HG02759 (cell line): Measurements from ENCODE around the gene CLCF1.

ENCODE experiments used
- ATAC-seq: cut with Tn5 transposase; IDR thresholded peaks from one replicate; pipeline ENCODE4 v1.9.1; 2021; ENCODE audit warnings: mild to moderate bottlenecking, moderate library complexity; ENCODE audit not compliant: unreplicated experiment

The CLCF1 gene

DNA sequence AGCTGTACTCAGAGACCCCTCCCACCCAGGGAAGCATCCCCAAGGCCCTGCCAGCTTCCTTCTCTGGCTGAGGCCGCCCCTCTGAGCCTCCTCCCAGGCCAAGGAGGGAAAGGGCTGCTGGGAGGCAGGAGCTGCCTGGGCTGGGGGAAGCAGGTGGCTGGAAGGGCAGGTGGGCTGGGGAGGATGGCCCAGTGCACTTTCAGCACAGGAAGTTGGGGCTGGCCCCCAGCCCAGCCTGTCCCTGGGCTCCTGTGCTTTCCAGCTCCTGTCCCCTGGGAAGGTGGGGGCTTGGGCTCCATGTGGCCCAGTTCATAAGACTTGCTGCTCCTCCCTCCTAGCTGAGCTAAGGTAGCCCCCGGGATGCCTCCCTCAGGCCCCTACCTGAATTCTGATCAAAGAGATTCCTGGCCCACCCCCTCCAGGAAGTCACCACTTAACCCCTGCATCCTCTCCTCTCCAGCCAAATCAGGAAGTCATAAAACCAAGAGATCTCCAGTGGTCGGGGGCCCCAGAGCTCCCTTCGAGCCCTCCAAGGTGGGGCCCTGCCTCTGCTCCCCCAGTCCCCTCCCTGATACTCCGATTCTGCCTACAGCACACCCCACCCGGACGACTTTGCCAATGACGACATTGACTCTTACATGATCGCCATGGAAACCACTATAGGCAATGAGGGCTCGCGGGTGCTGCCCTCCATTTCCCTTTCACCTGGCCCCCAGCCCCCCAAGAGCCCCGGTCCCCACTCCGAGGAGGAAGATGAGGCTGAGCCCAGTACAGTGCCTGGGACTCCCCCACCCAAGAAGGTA lies 23.4 kb upstream of the CLCF1 start:
- ATAC-seq, result no peak

DNA sequence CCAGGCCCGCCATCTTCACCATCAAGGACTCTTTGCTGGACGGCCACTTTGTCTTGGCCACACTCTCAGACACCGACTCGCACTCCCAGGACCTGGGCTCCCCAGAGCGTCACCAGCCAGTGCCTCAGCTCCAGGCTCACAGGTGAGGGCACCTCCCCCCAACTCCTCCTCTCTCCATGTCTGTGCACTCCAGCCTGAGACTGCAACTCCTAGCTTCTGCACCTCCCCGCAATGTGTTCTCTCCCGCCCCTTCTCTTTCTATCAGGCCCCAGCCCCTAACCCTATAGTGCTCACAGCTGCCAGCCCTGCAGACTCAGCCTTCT lies 22.8 kb upstream of the CLCF1 start:
- no peak for ATAC-seq

DNA sequence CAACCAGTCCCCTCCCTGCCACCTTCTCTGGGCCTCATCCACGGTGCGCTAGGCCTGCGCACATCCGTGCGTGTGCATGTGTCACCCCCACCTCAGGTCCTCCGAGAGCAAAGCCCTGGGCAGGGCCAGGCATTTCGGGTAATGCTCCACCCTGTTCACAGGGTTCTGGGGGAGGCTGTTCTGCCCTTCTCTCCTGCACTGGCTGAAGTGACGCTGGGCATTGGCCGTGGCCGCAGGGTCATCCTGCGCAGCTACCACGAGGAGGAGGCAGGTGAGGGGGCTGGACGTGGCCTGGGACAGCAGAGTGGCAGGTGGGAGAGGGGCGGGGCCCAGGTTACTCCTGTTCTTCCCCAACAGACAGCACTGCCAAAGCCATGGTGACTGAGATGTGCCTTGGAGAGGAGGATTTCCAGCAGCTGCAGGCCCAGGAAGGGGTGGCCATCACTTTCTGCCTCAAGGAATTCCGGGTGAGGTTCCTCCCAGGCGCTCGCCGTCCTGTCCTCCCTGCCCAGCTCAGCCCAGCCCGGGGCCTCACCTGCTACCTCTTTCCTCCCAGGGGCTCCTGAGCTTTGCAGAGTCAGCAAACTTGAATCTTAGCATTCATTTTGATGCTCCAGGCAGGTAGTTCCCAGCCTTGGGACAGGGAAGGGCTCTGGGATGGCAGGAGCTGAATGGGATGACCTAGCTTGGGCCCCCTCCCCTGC lies 22.3 kb upstream of the CLCF1 start:
- ATAC-seq, result no peak

DNA sequence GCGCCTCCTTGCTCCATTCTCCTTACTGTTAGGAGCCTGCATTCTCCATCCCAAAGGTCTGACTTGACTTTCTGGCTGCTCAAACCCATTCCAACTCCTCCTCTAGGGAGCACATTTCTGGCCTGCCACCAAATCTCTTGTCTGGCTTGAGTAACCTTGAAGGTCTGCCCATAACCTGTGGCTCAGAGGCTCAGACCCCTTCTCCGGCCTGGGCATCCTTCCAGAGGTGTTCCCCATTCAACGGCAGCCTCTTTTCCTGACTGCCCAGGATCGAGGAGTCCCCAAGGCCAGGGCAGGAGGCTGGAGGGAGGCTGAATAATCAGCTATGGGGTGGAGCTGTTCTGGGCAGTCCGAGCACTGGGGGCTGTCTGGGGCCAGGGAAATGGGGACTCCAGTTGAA lies 20.6 kb upstream of the CLCF1 start:
- ATAC-seq, result no peak

DNA sequence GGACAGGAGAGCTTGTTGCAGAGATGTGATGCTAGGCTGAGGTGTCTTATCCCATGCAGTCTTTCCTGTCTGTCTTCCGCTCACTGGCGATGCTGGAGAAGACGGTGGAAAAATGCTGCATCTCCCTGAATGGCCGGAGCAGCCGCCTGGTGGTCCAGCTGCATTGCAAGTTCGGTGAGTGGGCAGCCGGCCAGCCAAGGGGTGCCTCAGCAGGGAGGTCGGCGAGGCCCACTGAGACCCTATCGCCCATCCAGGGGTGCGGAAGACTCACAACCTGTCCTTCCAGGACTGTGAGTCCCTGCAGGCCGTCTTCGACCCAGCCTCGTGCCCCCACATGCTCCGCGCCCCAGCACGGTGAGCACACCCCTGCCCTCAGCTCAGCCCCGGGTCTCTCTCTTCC lies 20.0 kb upstream of the CLCF1 start:
- no peak for ATAC-seq

GRCh38 chr11:67392183-67392715 lies 18.9 kb upstream of the CLCF1 start:
- ATAC-seq, result peak; percentile 33

DNA sequence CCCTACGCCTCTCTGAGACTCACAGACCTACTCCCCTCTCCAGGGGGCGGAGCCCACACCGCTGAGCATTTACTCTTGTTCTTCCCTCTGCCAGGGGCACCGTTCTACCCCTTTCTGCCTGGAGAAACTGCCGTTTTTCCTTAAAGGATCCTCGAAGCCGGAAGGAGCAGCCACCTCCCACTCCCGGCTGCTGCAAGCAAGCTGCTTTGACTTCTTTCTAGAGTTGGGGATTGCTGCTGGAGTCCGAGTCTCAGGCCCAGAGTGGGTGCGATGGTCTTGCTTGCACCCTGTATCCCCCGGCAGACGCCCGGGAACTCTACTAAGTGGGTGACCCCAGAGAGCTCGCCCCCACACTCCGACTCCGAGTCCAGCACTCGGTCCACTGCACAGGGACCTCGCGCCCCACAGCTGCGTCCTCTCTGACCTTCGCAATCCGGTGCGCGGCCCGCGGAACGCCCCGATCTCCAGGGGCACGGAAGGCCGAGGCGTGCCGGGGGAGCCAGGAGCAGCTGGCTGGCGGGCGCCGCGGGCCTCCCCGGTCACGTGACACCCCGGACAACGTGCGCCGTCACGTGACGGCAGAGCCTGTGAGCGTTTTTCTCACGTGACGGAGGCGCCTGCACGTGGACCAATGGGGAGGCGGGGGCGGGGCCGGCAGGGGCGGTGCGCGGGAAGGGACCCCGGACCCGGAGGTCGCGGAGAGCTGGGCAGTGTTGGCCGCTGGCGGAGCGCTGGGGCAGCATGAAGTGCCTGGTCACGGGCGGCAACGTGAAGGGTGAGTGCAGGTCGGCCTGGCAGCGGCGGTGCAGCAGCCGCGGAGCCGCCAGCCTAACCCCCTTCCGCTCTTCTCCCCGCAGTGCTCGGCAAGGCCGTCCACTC lies 18.1 kb upstream of the CLCF1 start, which contains the start of gene RAD9A:
RAD9A (plus strand) TSS at position 683 of the 879 bp plus-strand sequence; CDS start at position 742, 59 bp downstream.
- peak; percentile 82 for ATAC-seq

GRCh38 chr11:67390947-67391303 lies 17.5 kb upstream of the CLCF1 start:
- no peak for ATAC-seq

- no peak for ATAC-seq
Measured at GRCh38 chr11:67389477-67389876, 16.1 kb upstream of the CLCF1 start.

DNA sequence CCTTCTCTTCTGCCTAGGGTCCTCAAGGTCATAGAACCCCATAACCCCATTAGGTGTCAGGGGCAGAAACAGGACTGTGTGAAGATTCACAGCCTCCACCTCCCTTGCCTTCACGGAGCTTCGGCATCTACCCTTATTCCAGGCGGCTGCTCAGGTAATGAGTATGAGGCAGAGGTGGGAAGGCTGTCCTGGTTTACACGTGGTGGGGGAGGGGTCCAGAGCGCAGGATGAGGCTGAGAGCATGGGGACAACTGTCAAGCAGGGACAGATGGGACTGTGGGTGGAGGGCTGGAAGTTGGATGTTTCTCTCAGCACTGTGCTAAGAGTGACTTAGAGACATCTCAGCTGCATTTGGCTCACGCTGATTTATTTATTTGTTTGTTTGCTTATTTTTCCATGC lies 14.1 kb upstream of the CLCF1 start:
- ATAC-seq, result no peak

DNA sequence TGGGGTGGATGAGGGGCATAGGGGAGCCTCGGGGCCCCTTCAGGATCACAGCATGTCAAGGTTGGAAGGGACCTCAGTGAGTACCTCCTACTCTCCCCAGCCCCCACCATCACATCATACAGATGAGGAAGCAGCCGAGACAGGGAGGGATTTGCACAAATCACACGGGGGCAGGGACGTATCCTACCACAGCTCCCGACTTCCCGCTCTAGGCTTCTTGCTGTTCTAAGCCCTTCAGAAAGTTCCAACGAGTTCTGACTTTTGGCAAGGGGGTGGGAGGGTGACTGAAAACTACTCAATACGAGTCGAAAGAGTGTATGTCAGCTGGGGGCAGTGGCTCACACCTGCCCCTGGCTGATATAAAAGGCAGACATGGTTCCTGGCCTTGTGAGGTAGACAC lies 13.7 kb upstream of the CLCF1 start:
- no peak for ATAC-seq

DNA sequence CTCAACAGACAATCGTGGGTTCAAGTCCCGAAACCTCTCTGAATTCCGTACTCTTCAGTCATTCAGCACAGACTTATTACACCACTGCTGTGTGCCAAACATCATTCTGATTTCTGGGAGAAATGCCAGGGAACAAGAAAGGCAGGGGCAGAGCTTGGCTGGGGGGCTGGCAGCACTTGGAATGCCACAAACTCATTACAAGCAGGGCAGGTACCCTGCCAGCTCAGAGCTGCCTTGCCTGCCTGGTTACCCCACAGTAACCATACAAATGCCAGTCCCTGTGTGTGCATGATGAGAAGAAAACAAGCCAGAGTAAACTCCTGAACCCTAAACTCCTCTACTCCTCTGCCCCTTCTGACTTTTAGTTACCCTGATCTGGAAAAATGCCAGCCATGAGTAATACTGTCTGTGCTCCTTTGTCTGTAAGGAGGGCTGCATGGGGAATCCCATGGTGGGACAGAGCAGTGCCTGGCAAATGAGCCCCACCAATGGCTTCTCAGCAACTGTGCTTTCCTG lies 11.5 kb upstream of the CLCF1 start:
- ATAC-seq, result no peak

- ATAC-seq, result peak; percentile 58
Measured at GRCh38 chr11:67382276-67383136, 9.1 kb upstream of the CLCF1 start.

DNA sequence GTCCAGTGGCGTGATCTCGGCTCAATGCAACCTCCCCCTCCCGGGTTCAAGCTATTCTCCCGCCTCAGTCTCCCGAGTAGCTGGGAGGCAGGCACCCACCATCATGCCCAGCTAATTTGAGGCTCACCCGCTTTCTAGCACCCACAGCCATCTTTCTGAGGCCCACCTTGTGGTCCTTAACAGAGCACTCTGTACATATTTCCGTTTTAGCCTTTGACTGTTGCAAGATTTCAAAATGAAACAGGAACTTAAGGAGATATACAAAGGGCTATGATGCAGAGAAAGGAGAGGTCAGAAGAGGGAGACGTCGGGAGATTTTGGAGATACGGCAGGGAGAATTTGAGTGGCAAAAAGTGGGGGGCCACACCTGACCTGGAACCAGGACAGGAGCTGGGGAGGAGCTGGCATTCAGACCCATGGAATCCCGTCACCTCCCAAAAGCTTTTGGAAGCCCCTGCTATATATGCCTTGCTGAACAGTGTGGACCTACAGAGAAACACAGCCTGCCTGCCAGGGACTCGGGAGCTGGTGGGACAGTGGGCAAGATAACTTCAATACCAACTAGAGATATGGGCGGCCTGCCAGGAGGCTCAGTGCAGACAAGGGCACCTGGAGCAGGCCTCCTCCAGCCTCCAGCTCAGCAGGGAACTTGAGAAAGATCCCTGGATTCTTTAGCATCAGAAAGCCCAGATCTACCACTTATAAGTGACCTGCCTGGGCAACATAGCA lies 8.0 kb upstream of the CLCF1 start:
- no peak for ATAC-seq

GRCh38 chr11:67379061-67380058 lies 6.0 kb upstream of the CLCF1 start:
- no peak for ATAC-seq

GRCh38 chr11:67378544-67378943 lies 5.1 kb upstream of the CLCF1 start:
- no peak for ATAC-seq

DNA sequence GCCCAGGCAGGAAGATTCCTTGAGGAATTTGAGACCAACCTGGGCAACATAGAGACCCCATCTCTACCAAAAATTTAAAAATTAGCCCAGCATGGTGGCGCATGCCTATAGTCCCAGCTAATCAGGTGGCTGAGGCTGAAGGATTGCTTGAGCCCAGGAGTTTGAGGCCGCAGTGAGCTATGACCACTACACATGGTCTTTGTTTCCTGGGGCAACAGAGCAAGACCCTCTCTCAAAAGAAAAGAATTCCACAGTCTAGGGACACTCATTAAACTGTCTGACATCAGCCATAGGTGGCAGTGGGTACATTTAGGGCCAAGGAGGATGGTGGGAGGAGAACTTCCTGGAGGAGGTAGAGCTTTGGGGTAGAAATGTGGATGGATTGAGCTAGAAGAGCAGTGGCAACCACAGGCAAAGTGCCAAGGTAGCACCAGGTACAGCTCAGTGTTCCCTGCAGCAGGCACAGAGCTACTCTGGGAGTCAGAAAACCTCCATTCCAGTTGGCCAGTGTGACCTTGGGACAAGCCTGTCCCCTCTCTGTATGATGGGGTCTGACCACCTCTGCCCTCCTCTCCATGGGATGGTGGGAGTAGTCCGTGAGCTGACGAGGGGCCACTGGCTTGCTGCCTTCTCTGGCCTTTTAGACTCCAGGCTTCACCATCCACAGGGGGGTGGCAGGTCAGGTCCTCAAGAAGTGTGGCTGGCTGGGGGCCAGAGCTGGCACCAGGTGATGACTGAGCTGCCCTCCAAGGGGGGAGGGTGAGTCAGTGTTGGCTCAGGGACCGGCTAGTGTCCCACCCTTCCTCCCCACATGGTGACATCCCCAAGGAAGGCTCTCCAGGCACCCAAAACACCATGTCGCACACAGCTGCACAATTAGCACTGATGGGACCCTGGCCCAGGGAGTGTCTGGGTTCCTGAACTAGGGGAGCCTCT lies 3.7 kb upstream of the CLCF1 start:
- ATAC-seq, result no peak
